K562 (cell line): ENCODE measurements around the gene ATP6V1F. TPM values are rescaled to one million over a fixed set of nuclear protein-coding genes. Genes with fewer than 3 reads are reported as not detected.

Experiments used
- ATAC-seq: fragments of 200-7000 bp; cut with Tn5 transposase; 3 replicates; pipeline ENCODE4 v1.9.1; 2020; ENCODE audit warnings: moderate library complexity
- BruUV-seq: library from RNA; stranded (reverse); fragments of 400-500 nt; replicated peaks from 2 replicates; lab custom pipeline; 2021; lab: Mats Ljungman, UMichigan
- CTCF ChIA-PET: fragments of 300-600 bp; formaldehyde crosslinking; extraction: SDS; loops from one replicate; lab custom pipeline; 2021; ENCODE audit warnings: low intra/inter-chr PET ratio; lab: Yijun Ruan, JAX
- POLR2A ChIA-PET: fragments of 300-600, 350-650 bp; sonication (Branson Sonifier 250); formaldehyde crosslinking; extraction: SDS; loops from one replicate; lab custom pipeline; 2021; ENCODE audit warnings: antibody characterized with exemption, inconsistent platforms; lab: Yijun Ruan, JAX
- DNase-seq, 4 experiments: peaks; one replicate each; pipeline versions ENCODE4 v3.0.0 to v3.0.0-alpha.2; 2011 to 2018; ENCODE audit warnings: low spot score in 3 of 4, mixed read lengths in 3 of 4; ENCODE audit errors: extremely low read depth in 1 of 4
- FAIRE-seq: peaks from 2 replicates; lab custom pipeline; 2011; peaks lifted over from hg19 to GRCh38; lab: Jason Lieb, UNC
- H2AFZ ChIP-seq: 2 replicates; pipeline ENCODE4 v1.6.0; 2011; ENCODE audit warnings: low read depth, low read length, control low read depth, inconsistent platforms
- H3K27ac ChIP-seq: fragments of 200-600 bp; 3 replicates; pipeline ENCODE4 v1.8.0; 2011; ENCODE audit warnings: low read depth, mild to moderate bottlenecking, control low read depth, inconsistent platforms, low read length, moderate library complexity, mixed read lengths; ENCODE audit errors: extremely low read depth
- H3K27me3 ChIP-seq, 2 experiments: fragments of 300-600 bp in 1 of 2; 2 replicates in 1 of 2; 3 replicates in 1 of 2; pipeline versions ENCODE4 v1.6.0 to v1.8.0; 2011; ENCODE audit warnings: inconsistent platforms in 2 of 2, low read length in 2 of 2, mild to moderate bottlenecking in 1 of 2, mixed read lengths in 1 of 2, moderate library complexity in 1 of 2; ENCODE audit not compliant: control insufficient read depth in 2 of 2, insufficient read depth in 2 of 2
- H3K36me3 ChIP-seq: fragments of 300-600 bp; 3 replicates; pipeline ENCODE4 v1.8.0; 2011; ENCODE audit warnings: mild to moderate bottlenecking, low read length, inconsistent platforms; ENCODE audit not compliant: control insufficient read depth, insufficient read depth
- H3K4me1 ChIP-seq, 2 experiments: fragments of 200-600 bp in 1 of 2; replicated peaks in 1 of 2; 2 replicates in 1 of 2; 3 replicates in 1 of 2; pipeline versions ENCODE4 v1.5.1 to v1.8.0; 2011; ENCODE audit warnings: inconsistent platforms in 2 of 2, low read length in 2 of 2, mild to moderate bottlenecking in 1 of 2, mixed read lengths in 1 of 2, moderate library complexity in 1 of 2; ENCODE audit not compliant: control insufficient read depth in 2 of 2, insufficient read depth in 2 of 2
- H3K4me2 ChIP-seq: 2 replicates; pipeline ENCODE4 v1.6.1; 2011; ENCODE audit warnings: low read length, control low read depth, inconsistent platforms, mixed read lengths; ENCODE audit not compliant: insufficient read depth
- H3K4me3 ChIP-seq: fragments of 200-600 bp; sonication (generic), shearing (Covaris generic); 2 replicates; pipeline ENCODE4 v1.5.1; 2016; ENCODE audit warnings: control low read depth, inconsistent platforms
- H3K79me2 ChIP-seq: fragments of 200-600 bp; 3 replicates; pipeline ENCODE4 v1.8.0; 2011; ENCODE audit warnings: low read length, inconsistent platforms; ENCODE audit not compliant: control insufficient read depth, insufficient read depth
- H3K9ac ChIP-seq, 2 experiments: 2 replicates each; pipeline versions ENCODE4 v1.6.0 to v1.6.1; 2011; ENCODE audit warnings: low read depth in 2 of 2, low read length in 2 of 2, control low read depth in 1 of 2, inconsistent platforms in 1 of 2, mild to moderate bottlenecking in 1 of 2, mixed read lengths in 1 of 2; ENCODE audit not compliant: insufficient read depth in 1 of 2
- H3K9me1 ChIP-seq: one replicate; pipeline ENCODE4 v1.6.0; 2011; ENCODE audit warnings: inconsistent platforms, mild to moderate bottlenecking, low read length, moderate library complexity; ENCODE audit not compliant: control insufficient read depth, insufficient read depth
- H3K9me3 ChIP-seq: replicated peaks from 2 replicates; pipeline ENCODE4 v1.5.1; 2011; ENCODE audit warnings: low read depth, low read length, inconsistent platforms; ENCODE audit not compliant: control insufficient read depth, insufficient read depth
- H4K20me1 ChIP-seq: replicated peaks from 2 replicates; pipeline ENCODE4 v1.6.1; 2011; ENCODE audit warnings: low read length, inconsistent platforms, mixed read lengths; ENCODE audit not compliant: control insufficient read depth, insufficient read depth
- BRD9 ChIP-seq: fragments of 450-650 bp; IDR thresholded peaks from 2 replicates; pipeline ENCODE4 v1.6.1; 2018; ENCODE audit warnings: low read depth; ENCODE audit not compliant: partially characterized antibody
- MBD2 ChIP-seq: sonication (generic); IDR thresholded peaks from 2 replicates; pipeline ENCODE4 v1.6.1; 2016; ENCODE audit warnings: low read depth, borderline replicate concordance
- POLR2AphosphoS5 ChIP-seq: IDR thresholded peaks from 2 replicates; pipeline ENCODE4 v1.6.1; 2011; ENCODE audit warnings: mild to moderate bottlenecking, low read depth, low read length, moderate library complexity; ENCODE audit not compliant: control insufficient read depth, insufficient read depth
- ZNF274 ChIP-seq: IDR thresholded peaks from 2 replicates; pipeline ENCODE4 v1.6.1; 2011; ENCODE audit warnings: low read depth, mild to moderate bottlenecking, low read length, moderate library complexity, borderline replicate concordance
- WGBS: fragments of 100-300 bp; shearing (Covaris generic); methylation state at CpG from one replicate; pipeline ENCODE4 v1.1.6; 2016; ENCODE audit warnings: low coverage, mixed read lengths; ENCODE audit not compliant: insufficient coverage; ENCODE audit errors: missing lambda C conversion rate; 5-methylcytosine and 5-hydroxymethylcytosine counted together
- in situ Hi-C: fragments of 300-500 bp; cut with MboI; formaldehyde crosslinking; loops from 4 replicates; pipeline ENCODE4 v1.15.0; 2018; ENCODE audit warnings: inconsistent platforms, mixed read lengths
- intact Hi-C: fragments of 100-400 bp; cut with micrococcal nuclease; formaldehyde crosslinking; loops from 2 replicates; pipeline ENCODE4 v1.14.2; 2022
- polyA plus RNA-seq, 8 experiments: library from polyadenylated mRNA; depleted of rRNA in 4 of 8; stranded (reverse) in 5 of 8; unstranded in 3 of 8; fragments of >200 nt; fragmentation: Nextera tagmentation in 2 of 8; fragmentation: Illumina TruSeq in 1 of 8; extraction: Ambion mirVana in 2 of 8; extraction: Trizol in 1 of 8; gene quantifications; 2 replicates each; pipeline versions ENCODE4 v1.2.1 to v1.2.3, GENCODE V29; 2011 to 2014; ENCODE audit warnings: inconsistent platforms in 1 of 8, missing spikeins in 1 of 8
- total RNA-seq, 7 experiments: library from RNA; depleted of rRNA in 6 of 7; stranded (reverse); fragments of >200 nt in 6 of 7; fragmentation: Illumina TruSeq in 2 of 7; extraction: Trizol in 2 of 7; gene quantifications; 2 replicates each; pipeline versions ENCODE4 v1.2.1 to v1.2.3, GENCODE V29; 2011 to 2021; ENCODE audit warnings: low replicate concordance in 1 of 7
- TF ChIP-seq, protein P1 (sequence below), 2 experiments: fragments of 450-650 bp in 1 of 2; IDR thresholded peaks; 2 replicates each; pipeline ENCODE4 v1.6.1; 2011 to 2017; ENCODE audit warnings: low read depth in 2 of 2, antibody characterized with exemption in 1 of 2, borderline replicate concordance in 1 of 2, low read length in 1 of 2, mild to moderate bottlenecking in 1 of 2, mixed read lengths in 1 of 2; ENCODE audit not compliant: control insufficient read depth in 1 of 2
- TF ChIP-seq, protein P2 (sequence below): fragments of 250-450 bp; sonication (Bioruptor Pico); IDR thresholded peaks from 2 replicates; pipeline ENCODE4 v1.6.1; 2021; ENCODE audit warnings: mild to moderate bottlenecking

Gene ATP6V1F
- total and polyA plus RNA-seq, 9 of the 15 experiments (the other 6 are each of a cell fraction or from before 2014, with no cell fraction given), result 206 to 1,123 (median 542) TPM

DNA sequence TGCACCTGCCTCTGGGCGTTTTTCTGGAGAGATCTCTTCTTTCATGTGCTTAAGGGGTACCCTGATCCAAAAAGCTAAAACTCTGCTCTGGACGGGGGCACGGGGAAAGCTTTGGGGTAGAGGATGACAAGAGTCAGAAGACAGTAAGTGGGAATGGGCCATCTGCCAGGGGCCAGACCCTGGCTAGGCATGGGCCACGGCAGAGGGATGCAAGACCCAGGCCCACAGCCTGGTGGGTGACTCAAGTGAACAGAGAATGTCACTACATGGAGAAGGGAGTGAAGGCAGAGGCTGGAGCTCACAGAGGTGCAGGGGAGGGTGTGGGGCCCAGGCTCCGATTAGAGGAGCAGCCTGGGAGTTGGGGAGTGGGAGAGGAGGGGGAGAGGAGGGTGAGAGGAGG is 17.2 kb upstream of the ATP6V1F start:
- FAIRE-seq (no peak), DNase-seq (no peak), ATAC-seq (no peak)
- Histone ChIP-seq H3K4me2 (no peak overlapping the region), H3K4me1 (peaks cover 0 to 42% of the 10 kb centered on the region in 2 experiments; a peak in 2 of 5 replicates), H2AFZ (no peak overlapping the region), H3K36me3 (peaks cover 100% of the 10 kb centered on the region; the same call in 2 of the 3 replicates), H3K27me3 (no peaks in the 10 kb centered on the region), H3K79me2 (no peaks in the 10 kb centered on the region), H4K20me1 (peaks cover 25% of the 10 kb centered on the region), H3K9me3 (no peaks in the 10 kb centered on the region), H3K27ac (no peak overlapping the region), H3K9ac (peak overlapping the region in 1 of 2 experiments; percentile 54; a peak in 1 of 4 replicates), H3K4me3 (no peak overlapping the region), H3K9me1 (peaks cover 10% of the 10 kb centered on the region)
- intact Hi-C loops (no loop called here), in situ Hi-C loops (no loop called here)
- TF ChIP-seq ZNF274 (no peak), POLR2AphosphoS5 (peak; percentile 14; the same call in 1 of the 2 replicates), BRD9 (no peak), MBD2 (no peak)
- TF ChIP-seq, protein P1, sequence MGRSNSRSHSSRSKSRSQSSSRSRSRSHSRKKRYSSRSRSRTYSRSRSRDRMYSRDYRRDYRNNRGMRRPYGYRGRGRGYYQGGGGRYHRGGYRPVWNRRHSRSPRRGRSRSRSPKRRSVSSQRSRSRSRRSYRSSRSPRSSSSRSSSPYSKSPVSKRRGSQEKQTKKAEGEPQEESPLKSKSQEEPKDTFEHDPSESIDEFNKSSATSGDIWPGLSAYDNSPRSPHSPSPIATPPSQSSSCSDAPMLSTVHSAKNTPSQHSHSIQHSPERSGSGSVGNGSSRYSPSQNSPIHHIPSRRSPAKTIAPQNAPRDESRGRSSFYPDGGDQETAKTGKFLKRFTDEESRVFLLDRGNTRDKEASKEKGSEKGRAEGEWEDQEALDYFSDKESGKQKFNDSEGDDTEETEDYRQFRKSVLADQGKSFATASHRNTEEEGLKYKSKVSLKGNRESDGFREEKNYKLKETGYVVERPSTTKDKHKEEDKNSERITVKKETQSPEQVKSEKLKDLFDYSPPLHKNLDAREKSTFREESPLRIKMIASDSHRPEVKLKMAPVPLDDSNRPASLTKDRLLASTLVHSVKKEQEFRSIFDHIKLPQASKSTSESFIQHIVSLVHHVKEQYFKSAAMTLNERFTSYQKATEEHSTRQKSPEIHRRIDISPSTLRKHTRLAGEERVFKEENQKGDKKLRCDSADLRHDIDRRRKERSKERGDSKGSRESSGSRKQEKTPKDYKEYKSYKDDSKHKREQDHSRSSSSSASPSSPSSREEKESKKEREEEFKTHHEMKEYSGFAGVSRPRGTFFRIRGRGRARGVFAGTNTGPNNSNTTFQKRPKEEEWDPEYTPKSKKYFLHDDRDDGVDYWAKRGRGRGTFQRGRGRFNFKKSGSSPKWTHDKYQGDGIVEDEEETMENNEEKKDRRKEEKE (IDR thresholded peaks at IDR 0.05; ENCODE audit: borderline replicate concordance in 1 of 2, control insufficient read depth in 1 of 2, low read depth in 2 of 2, low read length in 1 of 2), result no peak
- TF ChIP-seq, protein P2, sequence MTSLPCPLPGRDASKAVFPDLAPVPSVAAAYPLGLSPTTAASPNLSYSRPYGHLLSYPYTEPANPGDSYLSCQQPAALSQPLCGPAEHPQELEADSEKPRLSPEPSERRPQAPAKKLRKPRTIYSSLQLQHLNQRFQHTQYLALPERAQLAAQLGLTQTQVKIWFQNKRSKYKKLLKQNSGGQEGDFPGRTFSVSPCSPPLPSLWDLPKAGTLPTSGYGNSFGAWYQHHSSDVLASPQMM (CRISPR knock-in tag), result no peak
- no TSS peak for BruUV-seq
- WGBS, result 88% methylated on average over 5 of the region's 5 CpGs
- ChIA-PET POLR2A (interaction anchor here (0.7 to 1.7 kb wide), 5 partner anchors 9 to 167 kb away, joined by 3 to 6 read pairs (median 4); no protein-coding TSS in a partner anchor), CTCF (no interaction called here)
